GM12891 (cell line): Measurements from ENCODE around the gene ZNF441.

Source experiments
- POLR2A ChIP-seq: IDR thresholded peaks from 2 replicates; pipeline ENCODE4 v1.6.1; 2011; ENCODE audit warnings: low read depth, low read length, control low read depth
- TAF1 ChIP-seq: IDR thresholded peaks from 2 replicates; pipeline ENCODE4 v1.6.1; 2011; ENCODE audit warnings: low read depth, low read length, control low read depth

DNA sequence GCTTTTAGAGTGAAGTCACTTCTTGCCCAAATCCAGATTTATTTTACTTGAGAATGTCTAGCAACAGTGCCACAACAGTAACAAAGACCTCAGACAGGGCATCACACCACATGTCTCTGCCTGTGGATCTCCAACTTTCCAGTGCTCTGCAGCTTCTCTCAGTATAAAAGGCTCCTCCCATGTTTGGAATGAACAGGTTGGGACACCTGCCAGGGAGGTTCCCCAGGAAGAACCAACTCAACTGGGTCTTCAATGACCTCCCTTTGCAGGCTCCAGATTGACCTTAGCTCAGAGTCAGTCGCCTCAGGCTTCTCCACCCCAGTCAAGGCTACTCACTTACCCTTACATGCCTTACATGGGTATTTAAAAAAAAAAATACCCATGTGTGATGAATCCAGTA, 31.4 kb upstream of the ZNF441 start:
- TF ChIP-seq TAF1 = no peak
- no peak for TF ChIP-seq POLR2A
